Measurements from ENCODE around the gene GGA3. TPM values are rescaled to one million over a fixed set of nuclear protein-coding genes. Genes with fewer than 3 reads are reported as not detected.

GGA3 gene
- polyA plus RNA-seq, 1 donor from 2014 or later = 15.7 TPM

GRCh38 chr17:75209061-75209460 is 52.3 kb downstream of the GGA3 start:
- TF ChIP-seq EZH2 (IDR thresholded peaks at IDR 0.05; ENCODE audit: borderline replicate concordance, insufficient read depth, low read length, poor library complexity, severe bottlenecking) (no peak), RAD21 (conservative IDR thresholded peaks at IDR 0.05) (no peak), EP300 (conservative IDR thresholded peaks at IDR 0.05; ENCODE audit: poor library complexity, severe bottlenecking) (no peak), CTCF (IDR thresholded peaks at IDR 0.05; ENCODE audit: poor library complexity, severe bottlenecking) (no peak), SMC3 (conservative IDR thresholded peaks at IDR 0.05; ENCODE audit: poor library complexity) (no peak), MXI1 (conservative IDR thresholded peaks at IDR 0.05; ENCODE audit: poor library complexity, severe bottlenecking) (no peak), REST (IDR thresholded peaks at IDR 0.05; ENCODE audit: borderline replicate concordance) (no peak), TAF1 (IDR thresholded peaks at IDR 0.05; ENCODE audit: low read depth) (no peak)
- Histone ChIP-seq H3K79me2 (replicated peaks; ENCODE audit: insufficient read depth, low read length) (peaks cover 13% of the 10 kb centered on the region), H4K20me1 (ENCODE audit: insufficient read depth) (no peaks in the 10 kb centered on the region), H2AFZ (ENCODE audit: low read depth, low read length) (no peak overlapping the region), H3K36me3 (ENCODE audit: insufficient read depth, low read length) (no peaks in the 10 kb centered on the region), H3K9me2 (ENCODE audit: insufficient read depth, low read length) (no peaks in the 10 kb centered on the region), H3K27me3 (ENCODE audit: insufficient read depth, low read depth, low read length) (no peaks in the 10 kb centered on the region), H3K9ac (ENCODE audit: low read length) (no peak overlapping the region), H3K4me3 (ENCODE audit: low read length) (no peak overlapping the region), H3F3A (ENCODE audit: insufficient read depth, low read length, poor library complexity, severe bottlenecking) (no peaks in the 10 kb centered on the region), H3K27ac (ENCODE audit: low read length) (no peak overlapping the region), H3K4me2 (ENCODE audit: low read length) (no peak overlapping the region), H3K9me3 (ENCODE audit: low read length) (no peaks in the 10 kb centered on the region)

GRCh38 chr17:75208161-75208560 is 53.2 kb downstream of the GGA3 start:
- H3K9me2 ChIP-seq (ENCODE audit: insufficient read depth, low read length) = no peaks in the 10 kb centered on the region
- H3K9ac ChIP-seq (ENCODE audit: low read length) = no peak overlapping the region
- H2AFZ ChIP-seq (ENCODE audit: low read depth, low read length) = no peak overlapping the region
- H4K20me1 ChIP-seq (ENCODE audit: insufficient read depth) = no peaks in the 10 kb centered on the region
- H3K4me3 ChIP-seq (ENCODE audit: low read length) = no peak overlapping the region
- TF ChIP-seq EZH2 (IDR thresholded peaks at IDR 0.05; ENCODE audit: borderline replicate concordance, insufficient read depth, low read length, poor library complexity, severe bottlenecking) = no peak
- TF ChIP-seq MXI1 (conservative IDR thresholded peaks at IDR 0.05; ENCODE audit: poor library complexity, severe bottlenecking) = no peak
- TF ChIP-seq CTCF (IDR thresholded peaks at IDR 0.05; ENCODE audit: poor library complexity, severe bottlenecking) = no peak
- no peak for TF ChIP-seq POLR2AphosphoS5 (IDR thresholded peaks at IDR 0.05)
- no peak for TF ChIP-seq EP300 (conservative IDR thresholded peaks at IDR 0.05; ENCODE audit: poor library complexity, severe bottlenecking)
- no peak for TF ChIP-seq RAD21 (conservative IDR thresholded peaks at IDR 0.05)
- no peak for TF ChIP-seq TAF1 (IDR thresholded peaks at IDR 0.05; ENCODE audit: low read depth)
- no peak for TF ChIP-seq REST (IDR thresholded peaks at IDR 0.05; ENCODE audit: borderline replicate concordance)
- no peak for TF ChIP-seq SMC3 (conservative IDR thresholded peaks at IDR 0.05; ENCODE audit: poor library complexity)
- peaks cover 13% of the 10 kb centered on the region for H3K79me2 ChIP-seq (replicated peaks; ENCODE audit: insufficient read depth, low read length)
- no peaks in the 10 kb centered on the region for H3K36me3 ChIP-seq (ENCODE audit: insufficient read depth, low read length)
- H3K9me3 ChIP-seq (ENCODE audit: low read length) = no peaks in the 10 kb centered on the region
- H3K27me3 ChIP-seq (ENCODE audit: insufficient read depth, low read depth, low read length) = no peaks in the 10 kb centered on the region
- H3F3A ChIP-seq (ENCODE audit: insufficient read depth, low read length, poor library complexity, severe bottlenecking) = no peaks in the 10 kb centered on the region
- H3K27ac ChIP-seq (ENCODE audit: low read length) = no peak overlapping the region
- H3K4me2 ChIP-seq (ENCODE audit: low read length) = no peak overlapping the region

Data from neural cell (in vitro differentiated cells).